ENCODE results near the gene RASGEF1C.
A peak's percentile ranks its signal among the peaks of the same experiment; 100 is the strongest.

RASGEF1C gene

DNA sequence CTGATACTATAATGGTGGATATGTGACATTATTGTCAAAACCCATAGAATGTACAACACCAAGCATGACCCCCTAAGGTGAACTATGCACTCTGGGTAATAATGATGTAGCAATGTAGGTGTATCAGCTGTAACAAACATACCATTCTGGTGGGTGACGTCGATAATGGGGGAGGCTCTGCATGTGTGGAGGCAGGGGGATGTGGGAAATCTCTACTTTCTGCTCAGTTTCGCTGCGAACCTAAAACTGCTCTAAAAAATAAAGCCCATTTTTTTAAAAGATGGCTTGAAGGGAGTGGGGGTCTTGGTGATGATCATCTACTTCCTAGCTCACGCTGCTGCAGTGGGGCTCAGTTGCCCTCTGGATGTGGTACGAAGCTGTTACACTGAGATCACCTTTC is 51.1 kb downstream of the RASGEF1C start:
- no peak for DNase-seq

DNA sequence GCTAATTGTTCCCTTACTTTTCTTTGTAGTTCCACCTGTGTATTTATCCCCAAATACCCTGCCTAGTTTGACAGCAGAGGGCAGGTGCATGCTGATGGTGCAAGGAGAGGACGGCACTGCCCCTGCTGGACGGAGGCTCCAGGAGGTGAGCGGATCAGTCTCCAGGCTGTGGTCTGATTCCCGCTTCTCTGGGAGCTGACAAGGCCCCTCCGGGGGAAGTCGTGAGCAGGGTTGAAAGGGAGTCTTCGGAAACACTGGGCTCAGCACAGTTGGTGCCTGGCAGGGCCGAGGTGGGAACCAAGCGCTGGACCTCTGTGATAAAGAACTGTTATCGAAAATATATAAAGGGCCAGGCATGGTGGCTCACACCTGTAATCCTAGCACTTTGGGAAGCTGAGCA is 52.9 kb downstream of the RASGEF1C start:
- DNase-seq: no peak

DNA sequence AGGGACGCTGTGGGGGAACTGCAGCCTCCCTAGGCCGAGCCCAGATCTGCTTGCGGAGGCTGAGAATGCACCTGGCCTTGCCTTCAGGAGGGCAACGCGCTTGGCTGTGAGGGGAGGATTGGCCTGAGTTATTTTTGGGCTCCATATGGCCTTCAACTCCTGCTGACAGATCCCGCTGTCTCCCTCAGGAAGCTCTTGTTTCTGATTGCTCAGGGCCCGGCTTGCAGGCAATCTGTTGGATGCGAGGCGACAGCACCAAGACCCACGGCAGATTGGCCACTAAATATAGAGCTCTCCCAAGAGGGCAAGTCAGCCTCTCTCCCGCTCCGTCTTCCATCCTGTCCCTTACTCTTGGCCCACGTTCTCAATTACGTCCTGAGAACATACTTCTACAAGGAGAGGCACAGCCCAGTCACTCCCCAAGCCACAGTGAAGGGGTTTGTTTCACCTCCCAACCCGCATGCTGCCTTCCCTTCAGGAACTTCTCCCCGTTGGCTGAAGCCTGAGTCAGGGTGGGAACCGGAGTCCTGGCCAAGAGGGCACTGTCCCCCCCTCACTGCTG is 53.6 kb downstream of the RASGEF1C start:
- peak; percentile 85 for DNase-seq

DNA sequence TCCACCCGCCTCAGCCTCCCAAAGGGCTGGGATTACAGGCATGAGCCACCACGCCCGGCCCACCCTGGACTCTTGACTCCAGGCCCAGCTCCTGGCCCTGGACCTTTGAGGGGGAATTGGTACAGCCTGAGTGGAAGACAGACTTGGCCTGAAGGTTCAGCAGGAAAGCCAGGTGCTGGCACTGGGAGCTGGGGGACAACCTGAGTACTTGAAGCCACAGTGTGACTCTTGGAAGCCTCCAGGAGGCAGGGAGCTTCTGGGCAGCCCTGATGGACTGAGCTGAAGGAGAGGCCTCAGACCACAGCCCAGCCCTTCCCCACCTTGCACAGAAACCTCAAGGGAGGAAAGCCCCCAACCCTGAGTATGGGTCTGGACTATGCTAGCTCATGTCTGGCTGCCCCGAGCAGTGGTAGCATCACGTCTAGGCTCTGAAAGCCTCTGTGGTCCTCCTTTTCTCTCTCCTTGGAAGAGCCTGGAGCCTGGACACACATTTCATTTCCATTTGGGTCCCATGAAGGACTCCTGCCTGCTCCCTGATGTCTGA is 54.1 kb downstream of the RASGEF1C start:
- DNase-seq: no peak

DNA sequence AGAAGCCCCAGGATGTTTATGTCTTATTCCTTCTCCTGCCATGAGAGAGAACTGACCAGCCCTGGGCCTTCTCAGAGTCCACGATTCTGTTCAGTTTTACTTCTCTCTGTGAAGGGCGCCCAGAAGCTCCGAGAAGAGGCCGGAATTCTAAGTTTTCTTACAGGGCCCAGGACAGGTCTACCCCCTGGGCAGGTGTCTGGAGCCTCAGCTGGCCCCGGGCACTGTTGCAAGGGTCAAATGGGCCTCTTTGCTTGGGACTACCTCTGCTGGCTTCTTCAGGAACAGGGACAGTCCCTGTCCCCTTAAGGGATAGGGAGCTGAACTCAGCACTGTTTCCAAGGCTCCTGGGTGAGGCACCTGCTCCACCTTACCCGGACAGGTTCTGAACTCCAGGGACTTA is 55.0 kb downstream of the RASGEF1C start:
- DNase-seq: no peak

DNA sequence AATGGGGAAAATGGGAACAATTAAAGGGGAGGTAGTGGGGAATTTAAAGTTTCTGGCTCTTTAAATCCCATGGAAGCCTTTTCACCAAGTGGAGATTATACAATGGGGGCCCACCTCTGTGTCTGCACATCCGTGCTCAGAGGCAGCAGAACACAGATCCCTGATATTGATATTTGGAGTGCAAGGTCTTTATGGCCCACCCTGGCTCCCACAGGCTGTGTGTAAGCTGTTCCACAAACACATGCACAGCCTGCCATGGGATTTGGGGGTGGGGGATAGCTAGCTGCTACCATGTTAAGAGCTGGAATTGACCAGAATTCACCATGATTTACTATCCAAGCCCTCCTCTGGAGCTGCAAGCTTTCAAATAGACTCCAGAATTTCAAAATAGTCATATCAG is 55.9 kb downstream of the RASGEF1C start:
- no peak for DNase-seq

DNA sequence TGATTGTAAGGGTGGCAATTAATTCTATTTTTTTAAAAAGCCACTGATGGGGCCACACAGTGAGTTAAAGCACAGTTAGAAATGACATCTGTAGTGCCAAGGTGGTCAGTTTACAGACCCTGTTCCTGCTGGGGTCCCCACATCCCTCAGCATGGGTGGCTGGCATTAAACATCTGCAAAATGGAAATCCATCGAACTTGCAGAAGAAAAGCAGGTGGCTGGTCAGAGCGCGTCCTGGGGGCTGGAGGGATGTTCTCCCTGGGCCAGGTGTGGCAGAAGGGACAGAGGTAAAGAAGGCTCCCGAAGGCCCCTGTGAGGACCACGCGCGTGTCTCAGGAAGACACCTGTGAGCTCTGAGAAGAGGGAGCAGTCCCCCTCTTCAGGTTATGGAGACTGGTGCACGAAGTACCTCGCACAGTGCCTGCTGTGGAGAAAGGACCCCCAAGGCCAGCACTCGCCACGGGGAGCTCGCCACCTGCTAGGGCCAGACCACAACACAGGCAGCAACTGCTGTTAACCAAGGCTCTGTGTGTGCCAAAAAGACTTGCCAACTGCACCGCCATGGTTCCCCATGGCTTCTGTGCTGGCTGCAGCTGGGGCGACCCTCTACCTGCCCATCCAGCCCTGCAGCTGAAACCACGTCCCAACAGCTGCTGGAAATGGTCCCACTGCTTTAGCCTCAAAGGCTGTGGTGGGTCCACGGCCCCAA is 65.2 kb downstream of the RASGEF1C start:
- no peak for DNase-seq

DNA sequence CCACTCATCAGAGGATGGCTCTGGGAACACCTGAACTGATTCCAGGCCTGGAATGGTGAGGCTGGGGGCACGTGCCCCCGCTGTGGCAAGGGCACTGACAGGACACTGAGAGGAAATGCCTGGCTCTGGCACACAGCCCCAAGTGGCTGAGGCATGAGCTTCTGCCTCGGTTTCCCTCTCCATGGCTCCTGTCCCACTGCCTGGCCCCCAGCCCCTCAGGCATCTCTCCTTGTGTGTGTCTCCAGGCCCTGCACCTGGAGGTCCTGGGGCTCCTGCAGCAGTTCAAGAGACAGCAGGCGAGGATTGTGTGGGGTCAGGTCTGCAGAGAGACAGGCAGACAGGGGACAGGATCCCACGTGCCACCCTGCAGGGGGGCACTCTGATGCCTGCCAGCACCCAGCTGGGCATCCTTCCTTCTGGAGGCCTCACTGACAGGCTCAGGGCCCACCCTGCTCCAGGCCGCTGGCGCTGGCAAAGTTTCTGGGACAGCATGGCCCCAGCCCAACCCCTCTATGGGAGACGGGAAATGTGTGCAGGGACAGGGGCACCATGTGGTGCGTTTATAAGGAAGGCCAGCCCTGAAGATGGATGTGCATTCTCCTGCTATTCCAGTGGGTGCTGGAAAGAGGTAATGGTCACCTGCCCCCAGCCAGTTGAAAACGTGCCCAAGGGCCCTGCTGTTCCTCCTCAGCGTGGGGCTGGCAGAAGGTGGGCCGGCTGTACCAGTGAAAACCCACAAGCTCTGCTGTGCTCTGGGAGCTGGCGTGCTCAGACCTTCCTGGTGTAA is 66.0 kb downstream of the RASGEF1C start:
- no peak for DNase-seq

DNA sequence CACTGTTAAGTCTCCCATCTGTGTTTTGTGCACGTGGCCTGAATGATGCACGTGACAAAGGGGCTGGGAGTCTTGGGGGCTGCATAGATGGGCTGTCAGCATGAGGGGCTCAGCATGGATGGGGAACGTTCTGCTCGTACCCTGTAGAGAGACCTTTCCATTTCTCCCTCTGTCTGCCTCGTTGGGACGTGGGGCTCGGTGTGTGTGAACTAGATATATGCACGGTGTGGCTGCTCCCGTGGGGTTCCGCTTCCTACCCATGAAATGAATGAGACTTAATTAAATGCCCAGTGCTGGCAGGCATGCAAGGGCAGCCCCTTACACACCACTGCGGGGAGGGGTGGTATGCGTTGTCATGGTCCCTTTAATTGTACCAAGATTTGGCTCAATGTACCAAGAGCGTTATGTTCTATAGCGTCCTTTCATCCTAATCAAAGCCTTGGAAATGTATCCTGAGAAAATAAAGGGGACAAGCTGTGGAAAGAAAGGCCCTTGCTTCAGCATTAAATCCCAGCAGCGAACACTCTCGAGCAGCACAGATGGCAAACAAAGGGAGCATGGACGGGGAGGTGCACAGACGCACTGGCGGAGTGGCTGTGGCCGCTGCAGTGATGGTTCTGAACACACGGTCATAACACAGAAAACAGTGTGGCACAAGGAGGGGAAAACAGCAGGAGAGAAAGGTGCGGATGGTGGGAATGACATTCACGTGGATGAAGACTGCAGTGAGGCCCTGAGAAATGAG is 66.8 kb downstream of the RASGEF1C start:
- no peak for DNase-seq

DNA sequence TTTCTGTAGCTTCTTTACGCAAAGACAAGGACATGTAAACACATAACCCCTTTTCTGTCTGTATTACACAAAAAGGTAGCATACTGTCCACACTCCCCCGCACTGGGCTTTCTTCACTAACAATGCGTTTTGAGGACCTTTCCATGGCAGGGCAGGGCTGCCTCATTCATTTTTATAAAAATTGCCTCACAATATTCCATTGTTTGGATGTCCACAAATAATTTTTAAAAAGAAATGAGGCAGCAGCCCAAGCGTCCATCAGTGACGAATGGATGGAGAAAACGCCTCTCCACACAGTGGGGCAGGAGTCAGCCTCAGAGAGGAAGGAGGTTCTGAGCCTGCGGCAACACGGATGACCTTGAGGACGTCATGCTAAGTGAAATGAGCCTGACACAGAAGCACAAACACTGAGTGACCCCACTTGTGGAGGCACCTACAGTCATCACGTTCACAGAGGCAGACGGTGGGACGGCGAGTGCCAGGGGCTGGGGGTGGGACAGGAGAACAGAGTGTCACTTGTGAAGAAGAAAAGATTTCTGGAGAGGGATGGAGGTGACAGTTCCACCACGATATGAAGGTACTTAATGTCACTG is 67.8 kb downstream of the RASGEF1C start:
- no peak for DNase-seq

DNA sequence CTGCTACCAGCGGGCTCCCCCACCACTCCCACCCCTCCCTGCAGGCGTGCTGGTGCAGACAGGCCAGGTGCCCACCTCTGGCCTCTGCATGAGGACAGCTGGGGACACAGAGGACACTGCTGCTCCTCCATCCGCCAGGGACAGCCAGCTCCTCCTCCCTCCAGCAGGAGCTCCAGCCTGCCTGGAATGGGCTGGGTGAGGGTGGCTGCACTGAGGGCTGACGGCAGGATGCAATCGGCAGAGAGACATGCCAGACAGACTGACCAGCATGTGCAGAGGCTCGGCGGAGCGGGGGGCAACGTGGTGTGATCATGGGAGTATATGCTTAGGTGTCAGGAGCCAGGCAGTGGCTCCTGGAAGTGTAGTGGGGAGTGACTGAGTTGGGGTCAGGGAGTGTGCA is 68.4 kb downstream of the RASGEF1C start:
- DNase-seq: no peak

DNA sequence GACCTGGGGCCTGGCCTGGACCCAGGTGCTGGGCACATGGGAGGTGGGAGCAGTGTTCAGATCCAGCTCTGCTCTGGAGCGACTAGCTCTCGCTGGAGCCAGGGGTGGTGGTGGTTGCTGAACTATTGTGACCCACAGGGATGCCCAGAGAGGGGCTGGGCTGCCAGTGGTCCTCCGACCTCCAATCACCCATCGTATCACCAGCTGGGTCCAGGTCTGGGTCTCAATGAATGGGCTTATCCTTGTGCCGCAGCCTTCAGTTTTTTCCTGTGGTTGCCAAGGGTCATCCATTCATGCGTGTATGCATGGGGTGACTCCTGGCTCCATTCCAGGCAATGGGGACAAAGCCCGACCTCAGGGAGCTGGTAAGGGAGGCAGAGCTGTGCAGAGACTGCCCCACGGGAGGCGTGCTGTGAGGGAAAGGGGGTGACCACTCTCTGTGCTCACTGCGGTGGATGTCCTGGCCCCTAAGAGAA is 68.9 kb downstream of the RASGEF1C start:
- DNase-seq: no peak

DNA sequence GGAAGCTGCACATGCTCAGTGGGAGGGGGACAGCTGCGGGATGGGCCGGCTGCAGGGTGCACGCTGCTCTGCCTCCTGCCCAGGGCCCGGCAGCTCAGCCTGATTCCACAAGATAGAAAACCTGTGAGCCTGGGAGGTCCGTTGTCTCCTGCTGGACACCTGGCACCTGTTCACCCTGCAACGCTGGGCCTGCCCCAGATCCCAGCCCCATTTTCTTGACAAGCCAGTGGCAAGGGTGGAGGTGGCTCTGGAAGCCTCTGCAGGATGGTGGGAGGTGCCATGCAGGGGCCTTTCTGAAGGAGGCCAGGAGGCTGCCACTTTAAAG is 69.3 kb downstream of the RASGEF1C start:
- no peak for DNase-seq

DNA sequence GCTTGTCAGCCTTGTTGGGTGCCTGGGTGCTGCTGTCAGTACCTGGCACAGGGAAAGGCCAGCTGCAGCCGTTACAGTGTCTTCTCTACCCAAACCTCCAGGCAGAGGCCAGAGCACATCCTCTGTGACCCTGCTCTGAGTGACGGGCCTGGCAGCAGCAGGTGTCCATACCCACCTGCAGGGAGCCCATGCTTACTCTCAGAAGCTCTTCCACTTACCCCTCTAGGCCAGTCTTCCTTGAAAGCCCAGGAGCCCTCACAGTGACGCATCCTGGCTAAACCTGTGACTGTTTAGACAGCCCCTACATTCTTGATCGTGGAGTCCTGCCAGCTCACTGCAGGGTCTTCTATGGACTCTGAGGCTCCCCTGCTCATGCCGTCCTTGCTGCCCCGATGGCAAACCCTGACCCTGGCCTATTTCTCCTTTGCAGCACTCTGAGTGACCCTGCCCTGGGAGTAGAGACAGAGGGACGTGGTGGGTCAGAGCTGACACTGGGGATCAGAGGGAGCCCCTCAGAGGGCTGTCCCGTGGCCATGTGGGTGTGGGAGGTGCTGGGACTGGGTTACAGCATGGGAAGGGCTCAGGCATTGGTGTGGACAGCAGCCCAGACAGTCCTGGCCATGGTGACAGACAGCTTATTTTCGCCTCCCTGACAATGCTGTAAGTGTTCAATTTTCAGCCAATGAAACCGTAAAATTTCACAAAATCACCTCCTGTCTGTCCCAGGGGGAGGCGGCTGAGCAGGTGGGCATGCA is 69.9 kb downstream of the RASGEF1C start:
- DNase-seq: no peak

DNA sequence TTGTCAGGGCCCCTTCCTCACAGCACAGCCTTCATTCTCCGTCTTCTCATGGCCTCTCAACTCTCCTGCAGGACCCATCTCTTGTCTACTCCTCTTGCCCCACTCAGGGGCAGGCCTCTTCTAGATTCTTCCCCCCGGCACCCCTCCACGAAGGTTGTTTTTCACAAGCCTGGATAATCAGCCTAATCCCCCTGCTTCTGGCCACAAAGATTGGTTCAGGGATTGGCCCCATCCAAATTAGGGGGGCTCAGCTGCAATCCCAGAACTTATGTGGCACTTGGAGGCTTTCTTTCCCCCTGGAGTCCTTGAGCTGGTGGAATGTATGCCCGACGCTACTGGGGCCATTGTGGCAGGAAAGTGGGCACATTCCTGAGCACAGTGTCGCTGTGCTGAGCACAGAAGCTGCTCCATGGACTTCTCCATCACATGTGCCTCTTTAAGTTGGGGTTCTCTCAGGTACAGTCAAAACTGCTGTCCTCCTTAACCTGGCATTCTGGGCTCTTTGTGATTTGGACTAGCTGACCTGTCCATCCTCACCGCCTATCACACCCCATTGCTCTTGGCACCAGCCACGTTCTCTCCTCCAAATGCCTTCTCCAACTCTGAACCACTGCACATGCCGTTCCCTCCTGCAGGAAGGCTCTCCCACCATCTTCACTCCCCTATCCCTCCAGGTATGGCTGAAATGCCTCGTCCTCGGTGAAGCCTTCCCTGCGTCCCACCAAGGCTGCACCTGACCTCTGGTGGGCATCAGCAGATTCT is 70.6 kb downstream of the RASGEF1C start:
- DNase-seq: no peak

DNA sequence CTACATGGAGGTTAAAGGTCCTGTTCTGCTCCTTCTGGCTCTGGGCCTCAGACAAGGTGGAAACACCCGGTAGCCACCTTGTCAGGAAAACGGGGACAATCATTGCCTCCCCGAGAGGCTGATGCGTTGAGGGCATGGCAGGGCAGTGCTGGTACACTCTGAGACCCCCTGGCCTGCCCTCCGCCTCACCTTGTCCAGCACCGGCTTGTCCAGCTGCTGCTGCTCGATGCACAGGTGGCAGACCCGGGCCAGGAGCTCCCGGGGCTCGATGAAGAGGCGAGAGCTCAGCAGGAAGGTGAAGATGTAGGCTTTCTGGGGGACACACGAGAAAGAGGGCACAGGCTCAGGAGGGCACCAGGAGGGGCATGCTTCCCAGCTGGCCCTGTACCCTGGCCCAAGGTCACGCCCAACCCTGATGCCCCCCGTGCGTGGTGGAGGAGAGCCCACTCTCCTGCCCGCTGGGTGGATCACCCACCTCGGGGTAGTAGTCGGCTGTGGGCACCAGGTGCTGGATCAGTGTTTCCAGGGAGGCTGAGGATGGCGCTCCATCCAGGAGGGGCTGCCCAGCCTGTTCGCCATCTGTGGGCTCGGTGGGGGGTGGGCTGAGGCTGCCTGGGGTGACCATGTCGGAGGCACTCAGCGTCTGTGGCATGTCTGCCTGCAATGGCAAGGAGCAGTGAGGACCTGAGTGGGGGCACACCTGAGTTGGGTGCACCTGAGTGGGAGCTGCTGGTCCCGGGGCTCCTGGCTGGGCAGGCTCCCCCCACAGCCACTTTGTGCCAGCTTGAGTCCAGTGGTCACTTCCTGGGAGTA is 71.4 kb downstream of the RASGEF1C start:
- no peak for DNase-seq

DNA sequence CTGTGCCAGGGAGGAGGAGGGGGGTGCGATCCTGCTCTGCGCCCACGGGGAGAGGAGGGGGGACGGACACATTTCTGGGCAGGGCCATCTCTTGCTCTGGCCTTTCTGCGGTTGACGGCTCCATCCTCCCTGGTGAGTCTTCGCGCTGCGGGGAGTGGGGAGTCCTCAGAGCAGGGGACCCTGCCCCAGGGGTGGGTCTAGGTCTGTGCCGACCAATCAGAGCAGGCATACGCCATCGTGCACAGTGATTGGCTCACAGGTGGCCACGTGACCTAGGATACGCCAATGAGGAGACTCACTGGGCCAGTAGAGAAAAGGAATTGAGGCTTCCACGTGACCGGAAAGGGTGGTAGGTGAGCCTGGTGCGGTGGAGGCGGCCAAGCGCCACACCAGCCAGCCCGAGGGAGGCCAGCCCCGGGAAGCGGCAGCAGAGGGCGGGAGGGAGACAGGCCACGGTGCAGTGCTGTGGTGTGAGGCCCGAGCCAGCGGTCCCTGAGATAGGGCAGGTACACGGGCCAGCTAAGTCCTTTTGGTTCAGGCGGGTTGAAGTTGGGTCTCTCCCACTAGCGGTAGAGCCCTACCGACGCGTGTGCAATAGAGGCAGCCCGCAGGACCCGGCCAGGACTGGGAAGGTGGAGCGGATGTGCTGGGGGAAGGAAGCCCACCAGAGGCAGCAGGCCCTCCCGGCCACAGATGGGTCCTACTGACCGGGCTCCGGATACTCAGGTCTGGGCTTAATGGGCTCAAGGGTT is 72.2 kb downstream of the RASGEF1C start:
- no peak for DNase-seq

DNA sequence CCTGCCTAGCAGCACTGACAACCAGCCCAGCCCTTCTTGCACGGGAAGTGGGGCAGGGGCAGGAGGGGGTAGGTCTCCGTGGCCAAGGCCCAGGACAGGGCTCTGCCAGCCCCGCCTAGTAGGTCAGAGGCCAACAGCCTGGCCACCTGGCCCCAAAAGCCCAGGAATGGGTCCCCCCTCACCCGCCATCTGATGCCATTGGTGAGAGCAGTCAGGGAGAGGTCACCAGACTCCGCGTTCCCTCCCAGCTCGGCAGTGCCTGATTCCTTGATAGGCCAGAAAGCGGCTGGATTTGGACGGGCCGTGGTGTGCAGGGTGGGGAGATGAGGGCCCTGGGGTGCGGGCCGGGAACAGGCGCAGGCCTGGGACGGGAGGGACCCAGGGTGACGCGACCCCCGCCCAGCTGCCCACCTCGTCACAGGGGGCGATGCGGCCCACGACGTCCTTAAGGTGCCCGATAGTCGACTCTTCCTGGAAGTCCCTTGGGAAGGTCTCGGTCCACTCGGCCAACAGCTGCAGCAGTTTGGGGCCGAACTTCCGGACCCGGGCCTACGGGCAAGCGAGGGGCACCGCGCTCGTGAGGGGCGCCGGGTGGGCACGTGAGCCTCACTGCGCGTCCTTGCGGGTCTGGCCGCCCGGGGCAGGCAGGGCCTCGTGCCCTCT is 72.9 kb downstream of the RASGEF1C start:
- DNase-seq: no peak

Data from NCI-H2171 treated with DMSO at 0.1 percent for 48 hours (cell line).